NCI-H2029 (cell line): ENCODE data around the gene HDAC1.

Source experiments
- DNase-seq: peaks from one replicate; lab custom pipeline; 2025; lab: John Stamatoyannopoulos, UW

Gene HDAC1

DNA sequence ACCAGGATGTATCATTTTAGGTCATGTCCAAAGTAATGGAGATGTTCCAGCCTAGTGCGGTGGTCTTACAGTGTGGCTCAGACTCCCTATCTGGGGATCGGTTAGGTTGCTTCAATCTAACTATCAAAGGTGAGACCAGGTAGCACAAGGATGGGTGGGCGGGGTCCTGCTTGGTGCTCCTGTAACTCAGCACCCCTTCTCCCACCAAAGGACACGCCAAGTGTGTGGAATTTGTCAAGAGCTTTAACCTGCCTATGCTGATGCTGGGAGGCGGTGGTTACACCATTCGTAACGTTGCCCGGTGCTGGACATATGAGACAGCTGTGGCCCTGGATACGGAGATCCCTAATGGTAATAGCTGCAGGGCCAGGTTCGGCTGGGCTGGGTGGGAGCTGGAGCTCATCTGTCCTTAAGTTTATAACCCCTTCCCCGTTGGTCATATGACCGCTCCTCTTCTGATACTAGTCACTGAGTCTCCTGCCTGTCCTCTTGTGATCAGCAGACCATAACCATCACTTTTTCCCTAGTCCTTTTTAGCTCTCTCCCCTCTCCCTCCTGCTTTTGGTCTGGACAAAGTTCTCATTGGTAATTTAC lies 38.8 kb downstream of the HDAC1 start:
- no peak for DNase-seq

DNA sequence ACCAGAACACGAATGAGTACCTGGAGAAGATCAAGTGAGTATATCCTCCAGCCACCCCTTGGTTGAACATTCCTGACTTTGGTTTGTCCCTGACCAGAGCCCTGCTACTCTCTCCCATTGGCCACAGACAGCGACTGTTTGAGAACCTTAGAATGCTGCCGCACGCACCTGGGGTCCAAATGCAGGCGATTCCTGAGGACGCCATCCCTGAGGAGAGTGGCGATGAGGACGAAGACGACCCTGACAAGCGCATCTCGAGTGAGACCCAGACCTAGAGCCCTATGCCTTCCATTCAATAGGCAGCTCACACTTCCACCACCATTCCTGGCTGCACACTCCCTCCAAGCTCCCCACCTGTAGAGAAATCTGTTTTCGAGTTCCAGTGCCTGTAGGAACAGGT lies 39.7 kb downstream of the HDAC1 start:
- DNase-seq: no peak

DNA sequence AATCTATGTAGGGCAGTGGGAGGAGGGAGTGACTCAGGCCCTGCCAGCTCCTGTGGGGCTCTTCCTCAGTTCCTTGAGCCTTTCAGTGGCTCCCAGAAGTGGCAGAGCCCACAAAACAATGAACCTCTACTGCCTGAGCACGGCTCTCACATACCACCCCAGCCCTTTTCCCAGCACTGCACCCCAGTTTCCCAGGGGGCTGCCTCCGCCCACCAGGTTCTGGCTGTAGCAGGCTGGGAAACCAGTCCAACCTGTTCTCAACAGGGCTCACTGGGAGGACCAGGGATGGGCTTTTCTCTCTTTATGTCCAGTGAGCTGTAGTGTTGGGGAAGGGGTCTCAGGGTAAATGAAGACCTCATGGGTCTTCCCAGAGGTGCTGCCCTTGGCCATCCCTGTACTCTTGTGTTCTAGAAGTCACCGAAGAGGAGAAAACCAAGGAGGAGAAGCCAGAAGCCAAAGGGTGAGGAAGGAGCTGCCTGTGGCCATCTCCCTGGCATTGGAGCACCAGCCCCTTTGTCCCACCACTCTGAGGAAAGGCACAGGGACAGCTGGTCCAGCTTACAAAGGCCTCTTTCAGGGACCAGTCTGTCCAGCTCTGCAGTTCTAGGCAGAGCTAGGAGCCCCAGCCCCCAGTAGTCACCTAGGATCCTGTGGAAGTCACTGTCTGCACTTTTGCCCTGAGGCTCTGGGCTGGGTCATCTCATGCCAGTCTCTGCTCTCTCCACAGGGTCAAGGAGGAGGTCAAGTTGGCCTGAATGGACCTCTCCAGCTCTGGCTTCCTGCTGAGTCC lies 40.6 kb downstream of the HDAC1 start:
- no peak for DNase-seq

DNA sequence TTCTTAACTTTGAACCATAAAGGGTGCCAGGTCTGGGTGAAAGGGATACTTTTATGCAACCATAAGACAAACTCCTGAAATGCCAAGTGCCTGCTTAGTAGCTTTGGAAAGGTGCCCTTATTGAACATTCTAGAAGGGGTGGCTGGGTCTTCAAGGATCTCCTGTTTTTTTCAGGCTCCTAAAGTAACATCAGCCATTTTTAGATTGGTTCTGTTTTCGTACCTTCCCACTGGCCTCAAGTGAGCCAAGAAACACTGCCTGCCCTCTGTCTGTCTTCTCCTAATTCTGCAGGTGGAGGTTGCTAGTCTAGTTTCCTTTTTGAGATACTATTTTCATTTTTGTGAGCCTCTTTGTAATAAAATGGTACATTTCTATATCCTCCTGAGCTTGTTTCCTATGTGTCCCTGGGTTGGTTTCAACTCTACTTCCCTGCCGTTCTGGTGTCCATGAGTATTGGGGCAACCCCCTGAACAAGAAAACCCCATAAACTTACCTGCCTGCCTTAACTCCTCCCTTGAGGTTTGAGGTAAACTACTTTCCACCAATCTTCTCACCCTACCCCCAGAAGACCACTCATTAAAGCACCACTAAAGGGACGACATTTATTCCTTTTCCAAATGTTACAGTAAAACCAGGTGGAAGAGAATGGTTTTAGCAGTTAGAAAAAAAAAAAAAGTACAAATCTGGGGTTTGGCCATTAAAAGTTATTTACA lies 41.5 kb downstream of the HDAC1 start:
- no peak for DNase-seq

DNA sequence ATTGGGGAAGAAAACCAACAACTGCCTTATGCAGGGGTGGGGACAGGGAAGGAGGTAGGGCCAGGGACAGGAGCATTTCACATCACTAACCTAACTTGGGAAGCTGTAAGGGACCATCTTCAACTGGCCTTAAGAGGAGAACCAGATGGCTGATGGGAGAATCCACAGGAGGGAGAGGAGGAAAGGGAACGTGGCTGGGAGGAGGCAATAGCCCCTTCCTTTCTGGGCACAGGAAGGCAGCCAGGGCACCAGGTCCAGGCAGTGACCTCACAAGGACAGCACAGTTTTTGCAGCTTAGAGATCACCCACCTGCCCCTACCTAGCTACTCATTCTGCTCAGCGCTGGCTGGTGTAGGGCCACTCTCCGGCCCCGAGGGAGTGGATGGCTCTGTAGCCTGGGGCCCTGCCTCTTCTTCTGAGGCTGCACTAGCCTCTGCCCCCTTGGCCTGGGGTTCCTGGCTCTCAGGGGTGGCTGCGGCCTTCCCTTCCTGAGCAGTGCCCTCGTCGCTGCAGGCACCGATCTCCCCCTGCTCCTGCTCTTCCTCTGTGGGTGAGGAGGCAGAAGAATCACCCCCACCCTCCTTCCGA lies 42.5 kb downstream of the HDAC1 start:
- DNase-seq: no peak

DNA sequence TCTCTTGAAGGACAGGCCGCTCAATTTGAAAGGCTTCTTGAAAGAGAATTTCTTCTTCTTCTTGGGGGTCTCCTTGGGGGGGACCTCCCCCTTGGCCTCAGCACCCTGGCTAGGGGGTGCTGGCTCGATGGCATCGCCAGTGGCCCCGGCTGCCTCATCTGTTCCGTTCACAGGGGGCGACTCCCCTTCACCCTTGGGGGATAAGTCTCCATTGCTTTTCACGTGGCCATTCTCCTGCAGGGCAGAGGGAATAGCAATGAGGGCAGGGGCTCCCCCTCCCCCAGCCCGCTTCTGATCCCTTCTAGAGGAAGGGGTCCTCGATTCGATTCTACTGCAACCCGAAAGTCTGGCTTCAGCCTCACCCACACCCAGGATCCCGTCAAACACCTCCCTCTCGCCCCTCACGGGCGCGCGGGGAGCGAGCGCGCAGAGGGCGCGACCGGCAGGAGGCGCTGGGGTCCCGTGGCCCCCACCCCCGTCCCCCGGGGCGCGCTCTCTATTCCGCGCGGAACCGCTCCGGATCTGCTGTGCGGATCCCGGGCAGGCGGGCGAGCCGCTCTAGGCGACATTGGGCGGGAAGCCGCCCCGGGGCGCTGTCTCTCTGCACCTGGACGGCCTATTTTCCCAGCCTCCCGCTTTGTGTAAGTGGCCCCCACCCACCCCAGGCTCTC lies 43.1 kb downstream of the HDAC1 start:
- DNase-seq: peak; percentile 22

DNA sequence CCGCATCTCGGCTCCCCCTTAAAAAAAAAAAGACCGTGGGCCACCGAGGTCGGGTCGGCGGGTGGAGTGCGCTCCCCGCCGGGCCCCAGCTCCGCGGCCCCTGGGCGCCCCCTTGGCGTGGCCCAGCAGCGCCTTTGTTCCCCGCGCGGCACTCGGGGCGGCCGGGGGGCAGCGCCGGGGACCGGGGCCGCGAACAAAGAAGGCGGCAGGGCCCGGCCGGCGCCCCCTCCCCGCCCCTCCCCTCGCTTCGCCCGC lies 43.6 kb downstream of the HDAC1 start:
- no peak for DNase-seq

DNA sequence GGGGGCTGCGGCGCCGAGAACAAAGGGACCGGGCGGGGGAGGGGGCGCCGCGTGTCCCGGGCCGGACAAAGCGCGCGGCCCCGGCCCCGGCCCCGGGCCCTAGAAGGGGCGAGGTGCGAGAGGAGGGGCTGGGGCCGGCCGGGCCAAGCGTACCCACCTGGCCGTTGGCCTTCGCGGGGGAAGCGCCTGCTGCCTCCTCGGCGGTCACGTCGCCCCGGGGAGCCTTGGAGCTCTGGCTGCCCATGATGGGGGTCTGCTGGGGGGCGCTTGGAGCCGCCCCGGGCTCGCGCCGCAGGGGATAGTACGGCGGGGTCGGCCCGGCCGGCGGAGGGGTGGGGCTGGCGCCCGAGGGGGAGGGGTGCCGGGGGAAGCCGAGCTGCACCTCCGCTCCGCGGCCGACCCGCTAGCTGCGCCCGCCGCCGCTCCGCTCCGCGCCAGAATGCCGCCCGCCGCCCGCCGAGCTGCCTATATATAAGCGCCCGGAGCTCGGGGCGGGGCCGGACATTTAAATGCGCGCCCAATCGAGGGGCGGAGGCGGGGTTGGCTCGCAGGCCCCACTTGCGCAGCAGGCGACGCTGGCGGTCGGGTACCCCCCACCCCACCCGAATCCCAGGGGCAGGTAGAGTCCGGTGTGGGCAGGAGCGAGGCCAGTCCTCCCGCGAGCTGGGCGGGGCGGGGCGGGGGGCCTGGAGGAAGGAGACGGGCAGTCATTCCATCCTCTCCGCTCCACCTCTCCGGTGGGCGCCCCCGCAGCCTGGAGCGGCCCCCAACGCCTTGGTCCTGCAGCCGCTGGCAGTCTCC lies 44.1 kb downstream of the HDAC1 start, which contains the start of gene MARCKSL1:
TSS of gene MARCKSL1 (minus strand) at position 444 of the 801 bp plus-strand sequence. CDS start at position 244, 200 bp downstream.
- DNase-seq: peak; percentile 62

DNA sequence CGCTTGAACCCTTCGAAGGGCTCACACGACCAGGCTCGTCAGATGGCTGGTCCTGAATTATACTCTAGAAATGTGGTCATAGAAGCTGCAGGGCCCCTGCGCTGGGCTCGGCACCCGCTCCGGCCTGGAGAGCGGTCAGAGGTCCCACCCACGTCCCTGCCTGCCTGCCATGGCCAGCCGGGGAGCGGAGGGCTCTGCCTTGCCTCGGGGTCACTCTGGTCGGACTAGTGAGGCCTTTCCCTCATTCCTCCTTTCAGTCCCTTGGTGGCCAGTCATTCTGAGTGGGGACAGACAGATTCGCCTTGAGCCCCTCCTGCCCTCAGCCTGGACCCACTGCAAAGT lies 44.7 kb downstream of the HDAC1 start:
- no peak for DNase-seq

DNA sequence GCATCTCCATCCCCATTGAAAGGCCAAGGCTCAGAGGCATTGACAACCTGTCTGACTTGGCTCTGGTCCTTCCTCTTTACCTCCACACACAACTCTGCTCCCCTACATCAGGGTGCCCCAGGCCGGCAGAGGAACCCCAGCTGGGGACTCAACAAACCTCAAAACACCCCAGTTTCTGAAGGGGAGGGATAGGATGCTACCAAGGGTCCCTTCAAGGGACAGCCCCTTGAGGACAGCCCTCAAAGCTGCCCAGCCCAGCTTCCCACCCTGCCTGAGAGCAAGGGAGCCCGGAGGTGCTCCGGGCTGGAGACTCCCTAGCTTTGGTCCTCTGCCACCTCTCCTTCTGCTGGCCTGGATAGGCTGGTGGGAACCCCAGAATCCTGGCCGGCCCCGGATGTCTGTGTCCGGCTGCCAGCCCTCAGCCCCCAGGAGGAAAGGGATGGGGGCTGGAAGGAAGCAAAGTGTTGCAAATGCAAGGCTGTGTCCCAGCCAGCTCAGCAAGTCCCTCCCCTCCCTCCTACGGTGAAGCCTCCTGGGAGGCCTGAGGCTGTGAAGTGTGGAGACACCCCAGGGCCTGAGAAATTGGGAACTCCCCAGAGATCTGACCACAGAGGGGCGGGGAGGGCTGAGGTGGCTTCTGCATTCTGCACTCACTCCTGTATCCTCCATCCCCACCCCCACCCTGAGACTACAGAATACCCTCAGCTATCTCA lies 45.2 kb downstream of the HDAC1 start:
- DNase-seq: no peak

DNA sequence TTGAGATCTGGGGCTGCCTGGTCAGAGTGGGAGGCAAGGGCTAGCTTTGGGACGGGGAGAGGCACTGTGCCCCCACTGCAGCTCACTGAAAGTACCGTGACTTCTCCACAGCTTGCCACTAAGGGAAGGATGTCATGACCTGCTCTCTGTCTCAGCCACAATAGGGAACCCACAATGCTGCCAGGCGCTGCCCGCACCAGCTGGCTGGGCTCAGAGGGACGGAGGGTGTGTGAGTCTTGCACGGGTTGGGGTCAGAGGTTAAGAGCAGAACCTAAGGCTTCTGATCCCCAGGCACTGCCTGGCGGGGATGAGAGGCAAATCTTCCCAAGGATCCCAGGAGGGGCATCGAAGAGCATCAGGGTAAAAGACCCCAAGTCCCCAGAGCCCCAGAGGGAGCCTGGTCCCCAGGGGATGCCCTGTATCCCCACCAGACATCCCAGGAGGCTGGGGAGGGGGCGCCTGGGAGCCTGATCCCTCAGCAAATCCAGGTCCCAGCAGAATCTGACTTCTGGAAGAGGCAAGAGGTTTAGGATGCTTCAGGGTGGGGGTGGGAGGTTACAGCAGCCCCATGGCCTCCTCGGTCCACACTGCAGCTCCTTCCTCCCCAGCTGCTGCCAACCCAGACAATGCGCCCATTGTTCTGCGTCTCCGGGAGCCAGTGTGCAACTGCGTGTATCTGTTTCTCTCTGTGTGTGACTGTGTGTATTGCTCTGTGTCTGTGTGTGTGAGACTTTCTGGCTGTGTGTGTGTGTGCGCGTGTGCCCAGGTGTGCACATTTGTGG lies 46.2 kb downstream of the HDAC1 start:
- no peak for DNase-seq

DNA sequence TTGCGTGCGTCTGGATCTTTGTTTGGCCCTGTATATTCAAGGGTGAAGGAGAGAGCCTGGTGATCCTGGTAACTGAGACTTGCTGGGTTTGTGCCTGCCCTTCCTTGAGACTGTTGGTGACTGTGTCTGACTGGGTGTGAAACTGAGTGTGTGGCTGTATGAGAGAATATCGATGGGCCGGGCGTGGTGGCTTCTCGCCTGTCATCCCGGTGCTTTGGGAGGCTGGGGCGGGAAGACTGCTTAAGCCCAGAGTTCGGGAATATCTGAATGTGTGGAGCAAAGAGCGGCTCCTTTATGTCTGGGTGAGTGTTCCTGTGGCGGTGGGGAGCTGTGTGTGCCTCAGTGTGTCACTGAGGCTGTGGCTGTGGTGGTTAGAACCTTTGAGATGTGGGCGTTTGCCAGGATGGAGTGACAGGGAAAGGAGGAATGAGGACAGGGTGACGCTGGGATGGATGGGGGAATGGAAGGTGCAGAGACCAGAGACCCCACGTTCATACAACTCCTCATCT lies 46.8 kb downstream of the HDAC1 start:
- no peak for DNase-seq

DNA sequence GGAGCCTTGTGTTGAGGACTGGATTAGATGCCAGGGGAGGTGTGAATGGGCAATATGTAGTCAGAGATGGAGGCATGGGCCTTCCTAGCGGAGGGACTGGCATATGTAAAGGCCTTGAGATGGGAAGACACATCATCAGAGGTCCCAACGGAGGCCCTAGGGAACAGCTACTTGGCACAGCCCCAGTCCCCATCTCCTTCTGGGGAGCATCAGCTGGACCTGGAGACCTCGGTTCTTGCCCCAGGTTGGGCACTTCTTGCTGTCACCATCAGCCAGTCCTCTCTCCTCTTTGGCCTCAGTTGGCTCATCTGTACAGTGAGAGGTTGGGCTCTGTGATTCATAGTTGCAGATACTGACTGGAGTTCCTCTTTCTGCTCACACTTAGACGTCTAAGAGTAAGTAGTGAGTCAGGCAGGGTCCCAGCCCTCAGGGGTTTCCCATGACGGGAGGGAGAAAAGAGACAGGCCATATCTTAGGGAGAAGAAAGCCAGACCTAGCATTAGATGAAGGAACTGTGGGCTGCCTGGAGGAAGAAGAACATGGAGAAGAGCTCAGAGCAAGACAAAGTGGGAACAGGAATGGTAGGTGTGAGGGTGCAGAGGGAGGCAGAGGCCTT lies 47.6 kb downstream of the HDAC1 start:
- no peak for DNase-seq

DNA sequence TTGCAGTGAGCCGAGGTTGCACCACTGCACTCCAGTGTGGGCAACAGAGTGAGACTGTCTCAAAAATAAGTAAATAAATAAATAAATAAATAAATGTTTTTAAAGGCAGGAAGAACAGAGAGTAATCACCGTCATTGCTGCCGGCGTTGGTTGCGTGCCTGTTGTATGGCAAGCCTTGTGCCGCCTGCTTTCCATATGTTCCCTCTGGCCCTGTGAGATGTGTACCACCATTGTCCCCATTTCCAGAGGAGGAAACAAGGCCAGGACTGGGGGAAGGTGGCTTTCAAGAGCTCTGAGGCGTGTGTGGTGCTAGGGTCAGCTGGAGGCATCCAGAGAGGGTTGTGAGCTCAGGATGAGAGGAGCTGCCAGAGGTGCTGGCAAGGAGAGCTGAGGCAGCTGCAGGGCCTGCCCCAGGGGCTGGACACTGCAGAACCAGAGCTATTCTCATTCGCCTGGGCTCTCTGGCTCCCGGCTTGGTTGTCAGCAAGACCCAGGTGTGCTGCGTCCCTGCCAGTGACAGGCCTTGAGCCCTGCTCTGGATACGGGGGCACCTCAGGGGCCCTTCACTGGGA lies 49.4 kb downstream of the HDAC1 start:
- DNase-seq: no peak

DNA sequence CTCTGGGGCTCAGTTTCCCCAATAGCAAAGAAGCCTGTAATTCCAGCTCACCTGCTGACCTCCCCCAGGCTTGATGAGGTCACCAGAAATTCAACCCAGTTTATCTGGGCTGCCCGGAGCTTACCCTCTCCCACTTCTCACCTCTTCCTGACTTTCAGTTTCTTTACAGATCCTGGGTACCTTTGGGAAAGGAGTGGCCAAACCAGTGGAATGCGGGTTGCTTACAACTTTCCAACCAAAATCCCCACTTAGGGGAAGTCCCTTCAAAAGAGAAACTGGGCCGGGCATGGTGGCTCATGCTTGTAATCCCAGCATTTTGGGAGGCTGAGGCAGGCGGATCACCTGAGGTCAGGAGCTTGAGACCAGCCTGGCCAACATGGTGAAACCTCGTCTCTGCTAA lies 50.1 kb downstream of the HDAC1 start:
- no peak for DNase-seq

DNA sequence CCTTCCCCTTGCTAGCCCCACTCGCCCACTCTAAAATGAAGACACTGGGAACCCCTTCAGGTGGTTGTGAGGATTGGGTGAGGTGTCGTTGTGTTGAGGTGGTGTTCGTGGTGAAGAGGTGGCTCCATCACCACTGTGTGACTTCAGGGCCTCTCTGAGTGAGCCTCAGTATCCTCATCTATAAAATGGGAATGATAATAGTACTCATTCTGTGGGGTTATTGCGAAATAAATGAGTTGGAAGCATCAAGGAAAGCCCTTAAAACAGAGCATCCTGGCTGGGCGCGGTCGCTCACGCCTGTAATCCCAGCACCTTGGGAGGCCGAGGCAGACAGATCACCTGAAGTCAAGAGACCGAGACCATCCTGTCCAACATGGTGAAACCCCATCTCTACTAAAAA lies 50.8 kb downstream of the HDAC1 start:
- no peak for DNase-seq

DNA sequence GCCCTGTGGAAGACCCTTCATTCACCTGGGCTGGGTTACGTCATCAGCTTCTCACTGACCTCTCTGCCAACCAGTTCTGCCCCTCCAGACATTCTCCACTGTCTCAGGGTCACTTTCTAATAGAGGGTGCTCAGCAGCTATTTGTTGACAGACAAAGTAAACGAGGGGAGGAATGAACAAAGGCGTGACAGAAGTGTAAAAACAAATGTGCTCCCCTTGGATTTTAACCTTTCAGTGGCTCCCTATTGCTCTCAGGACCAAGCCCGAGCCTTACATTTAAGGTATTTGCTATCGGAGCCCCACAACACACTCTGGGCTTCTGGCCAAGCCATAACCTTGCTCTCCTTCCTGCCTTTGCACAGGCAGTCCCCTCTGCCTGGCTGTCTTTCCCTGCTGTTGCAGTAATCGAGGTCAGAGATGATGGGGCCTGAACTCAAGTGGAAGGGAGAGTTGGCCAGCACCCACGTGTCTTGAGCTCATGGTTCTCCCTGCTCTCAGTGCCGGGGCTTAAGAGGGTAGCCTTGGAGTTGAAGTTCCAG lies 53.5 kb downstream of the HDAC1 start:
- DNase-seq: peak; percentile 10

DNA sequence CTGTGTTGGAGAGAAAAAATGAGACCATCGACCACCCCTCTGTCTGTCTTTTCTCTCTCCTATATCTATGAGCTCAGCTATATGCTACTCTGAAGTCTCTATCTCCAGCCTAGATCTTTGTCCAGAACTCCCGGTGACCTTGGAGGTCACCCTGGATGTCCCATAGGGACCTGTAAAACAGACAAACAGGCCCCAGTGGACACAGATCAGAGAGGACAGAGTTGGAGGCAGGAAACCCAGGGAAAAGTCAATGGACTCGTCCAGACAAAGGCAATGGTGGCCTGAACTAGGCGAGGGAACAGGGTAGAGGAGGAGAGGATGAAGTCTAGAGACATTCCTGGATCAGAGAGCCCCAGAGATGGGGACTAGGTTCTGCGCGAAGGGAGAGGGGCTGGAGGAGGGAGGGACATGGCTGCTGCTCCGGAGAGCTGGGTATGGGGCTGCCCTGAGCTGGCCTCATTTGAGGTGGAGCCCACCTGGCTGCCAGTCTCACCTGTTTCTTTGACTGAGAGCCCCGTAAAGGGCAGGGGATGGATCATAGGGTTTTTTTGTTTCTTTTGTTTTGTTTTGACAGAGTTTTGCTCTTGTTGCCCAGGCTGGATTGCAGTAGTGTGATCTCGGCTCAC lies 54.8 kb downstream of the HDAC1 start:
- DNase-seq: no peak
